Trophoblast cell (in vitro differentiated cells and primary cell): Measurements from ENCODE around the gene RGS7.

Experiments used
- DNase-seq, 2 donors: peaks; one replicate each; pipeline ENCODE4 v3.0.0-alpha.2; 2016
- H2AFZ ChIP-seq: 2 replicates; pipeline ENCODE4 v1.6.1; 2013; ENCODE audit warnings: low read length, moderate library complexity, mild to moderate bottlenecking; ENCODE audit not compliant: insufficient read depth, poor library complexity
- H2AK5ac ChIP-seq: 2 replicates; pipeline ENCODE4 v1.6.1; 2013; ENCODE audit warnings: mild to moderate bottlenecking, low read length
- H2BK120ac ChIP-seq: 2 replicates; pipeline ENCODE4 v1.6.1; 2013; ENCODE audit warnings: low read length, mild to moderate bottlenecking, moderate library complexity; ENCODE audit not compliant: insufficient read depth, poor library complexity
- H2BK12ac ChIP-seq: 2 replicates; pipeline ENCODE4 v1.6.1; 2013; ENCODE audit warnings: mild to moderate bottlenecking, low read length, moderate library complexity
- H2BK5ac ChIP-seq: 2 replicates; pipeline ENCODE4 v1.6.1; 2013; ENCODE audit warnings: low read length, low read depth, moderate library complexity, mild to moderate bottlenecking; ENCODE audit not compliant: poor library complexity
- H3K14ac ChIP-seq: 2 replicates; pipeline ENCODE4 v1.6.1; 2013; ENCODE audit warnings: mild to moderate bottlenecking, low read length
- H3K18ac ChIP-seq: 2 replicates; pipeline ENCODE4 v1.6.1; 2013; ENCODE audit warnings: mild to moderate bottlenecking, low read length
- H3K23ac ChIP-seq: 2 replicates; pipeline ENCODE4 v1.6.1; 2013; ENCODE audit warnings: low read length
- H3K27ac ChIP-seq: 2 replicates; pipeline ENCODE4 v1.5.1; 2013; ENCODE audit warnings: low read depth, mild to moderate bottlenecking, inconsistent platforms, low read length, moderate library complexity
- H3K27me3 ChIP-seq: 2 replicates; pipeline ENCODE4 v1.6.1; 2013; ENCODE audit warnings: inconsistent platforms, mild to moderate bottlenecking, low read length, moderate library complexity; ENCODE audit not compliant: insufficient read depth
- H3K36me3 ChIP-seq, 2 experiments: 1 replicate in 1 of 2; 2 replicates in 1 of 2; pipeline ENCODE4 v1.6.1; 2013; ENCODE audit warnings: low read length in 2 of 2, mild to moderate bottlenecking in 2 of 2, moderate library complexity in 1 of 2; ENCODE audit not compliant: insufficient read depth in 2 of 2, control insufficient read depth in 1 of 2
- H3K4ac ChIP-seq: 2 replicates; pipeline ENCODE4 v1.6.1; 2013; ENCODE audit warnings: low read depth, mild to moderate bottlenecking, low read length, moderate library complexity
- H3K4me1 ChIP-seq, 2 experiments: 1 replicate in 1 of 2; 2 replicates in 1 of 2; pipeline ENCODE4 v1.6.1; 2013; ENCODE audit warnings: low read length in 2 of 2, mild to moderate bottlenecking in 2 of 2, moderate library complexity in 1 of 2; ENCODE audit not compliant: insufficient read depth in 2 of 2, control insufficient read depth in 1 of 2
- H3K4me2 ChIP-seq: 2 replicates; pipeline ENCODE4 v1.6.1; 2013; ENCODE audit warnings: inconsistent platforms, mild to moderate bottlenecking, low read length, moderate library complexity
- H3K4me3 ChIP-seq: 2 replicates; pipeline ENCODE4 v1.5.1; 2013; ENCODE audit warnings: mild to moderate bottlenecking, low read depth, low read length, inconsistent platforms
- H3K79me1 ChIP-seq: one replicate; pipeline ENCODE4 v1.6.1; 2013; ENCODE audit warnings: low read length
- H3K79me2 ChIP-seq: 2 replicates; pipeline ENCODE4 v1.6.1; 2013; ENCODE audit warnings: low read length, mild to moderate bottlenecking; ENCODE audit not compliant: control insufficient read depth, insufficient read depth, poor library complexity
- H3K9ac ChIP-seq: 2 replicates; pipeline ENCODE4 v1.6.1; 2013; ENCODE audit warnings: mild to moderate bottlenecking, low read length
- H3K9me3 ChIP-seq: 2 replicates; pipeline ENCODE4 v1.6.1; 2013; ENCODE audit warnings: low read depth, mild to moderate bottlenecking, control low read depth, inconsistent platforms, low read length; ENCODE audit not compliant: insufficient read depth
- H4K12ac ChIP-seq: 2 replicates; pipeline ENCODE4 v1.6.1; 2013; ENCODE audit warnings: low read depth, mild to moderate bottlenecking, low read length, moderate library complexity
- H4K8ac ChIP-seq: 2 replicates; pipeline ENCODE4 v1.6.1; 2013; ENCODE audit warnings: low read depth, mild to moderate bottlenecking, low read length, moderate library complexity
- H4K91ac ChIP-seq: one replicate; pipeline ENCODE4 v1.6.1; 2013; ENCODE audit warnings: low read depth, mild to moderate bottlenecking, low read length, moderate library complexity
- WGBS: extraction: QIAGEN DNeasy Blood & Tissue Kit; methylation state at CpG from one replicate; pipeline ENCODE4 v1.1.7; 2013; ENCODE audit warnings: missing lambda C conversion rate; ENCODE audit not compliant: insufficient read length, insufficient coverage; ENCODE audit errors: extremely low coverage; 5-methylcytosine and 5-hydroxymethylcytosine counted together

The RGS7 gene

GRCh38 chr1:240824238-240824637 lies 532.8 kb downstream of the RGS7 start:
- no peak overlapping the region for H3K18ac ChIP-seq
- H3K79me2 ChIP-seq = no peaks in the 10 kb centered on the region
- no peak overlapping the region for H3K4me3 ChIP-seq
- no peaks in the 10 kb centered on the region for H3K36me3 ChIP-seq
- H3K27ac ChIP-seq = no peak overlapping the region
- H4K12ac ChIP-seq = no peak overlapping the region
- H2BK12ac ChIP-seq = no peak overlapping the region
- no peak overlapping the region for H3K9ac ChIP-seq
- no peak overlapping the region for H3K4me2 ChIP-seq
- H4K91ac ChIP-seq = no peak overlapping the region
- no peaks in the 10 kb centered on the region for H3K4me1 ChIP-seq
- H3K23ac ChIP-seq = no peak overlapping the region
- no peaks in the 10 kb centered on the region for H3K79me1 ChIP-seq
- H3K14ac ChIP-seq = no peak overlapping the region
- no peak overlapping the region for H2BK5ac ChIP-seq
- no peak overlapping the region for H2BK120ac ChIP-seq
- DNase-seq = no peak
- no peak overlapping the region for H2AK5ac ChIP-seq
- WGBS = no CpG with 5 or more reads among the region's 9 CpGs
- H3K9me3 ChIP-seq = no peaks in the 10 kb centered on the region
- no peak overlapping the region for H3K4ac ChIP-seq
- no peak overlapping the region for H2AFZ ChIP-seq
- H4K8ac ChIP-seq = no peak overlapping the region
- H3K27me3 ChIP-seq = no peaks in the 10 kb centered on the region

GRCh38 chr1:240823357-240823756 lies 533.6 kb downstream of the RGS7 start:
- H3K4me2 ChIP-seq = no peak overlapping the region
- H2AFZ ChIP-seq = no peak overlapping the region
- no peaks in the 10 kb centered on the region for H3K4me1 ChIP-seq
- H2AK5ac ChIP-seq = no peak overlapping the region
- H3K14ac ChIP-seq = no peak overlapping the region
- H3K79me2 ChIP-seq = no peaks in the 10 kb centered on the region
- no peak overlapping the region for H3K18ac ChIP-seq
- H2BK5ac ChIP-seq = no peak overlapping the region
- no peak overlapping the region for H4K12ac ChIP-seq
- no peak overlapping the region for H3K23ac ChIP-seq
- no CpG with 5 or more reads among the region's 31 CpGs for WGBS
- H3K4ac ChIP-seq = no peak overlapping the region
- no peaks in the 10 kb centered on the region for H3K36me3 ChIP-seq
- H3K27me3 ChIP-seq = no peaks in the 10 kb centered on the region
- no peak overlapping the region for H4K8ac ChIP-seq
- no peak overlapping the region for H3K27ac ChIP-seq
- no peaks in the 10 kb centered on the region for H3K79me1 ChIP-seq
- no peak overlapping the region for H3K4me3 ChIP-seq
- no peak overlapping the region for H2BK120ac ChIP-seq
- H3K9ac ChIP-seq = no peak overlapping the region
- H4K91ac ChIP-seq = no peak overlapping the region
- no peak overlapping the region for H2BK12ac ChIP-seq
- no peak for DNase-seq
- no peaks in the 10 kb centered on the region for H3K9me3 ChIP-seq

GRCh38 chr1:240821925-240822324 lies 535.1 kb downstream of the RGS7 start:
- H3K4ac ChIP-seq = no peak overlapping the region
- no peaks in the 10 kb centered on the region for H3K79me2 ChIP-seq
- H3K9me3 ChIP-seq = no peaks in the 10 kb centered on the region
- no peak overlapping the region for H4K8ac ChIP-seq
- no peak overlapping the region for H2AFZ ChIP-seq
- no peak overlapping the region for H3K4me2 ChIP-seq
- DNase-seq = no peak
- H2BK12ac ChIP-seq = no peak overlapping the region
- no peak overlapping the region for H2AK5ac ChIP-seq
- H4K12ac ChIP-seq = no peak overlapping the region
- no peaks in the 10 kb centered on the region for H3K4me1 ChIP-seq
- no peak overlapping the region for H3K23ac ChIP-seq
- H3K18ac ChIP-seq = no peak overlapping the region
- no peak overlapping the region for H3K9ac ChIP-seq
- WGBS = no CpG with 5 or more reads among the region's 2 CpGs
- no peaks in the 10 kb centered on the region for H3K36me3 ChIP-seq
- H2BK120ac ChIP-seq = no peak overlapping the region
- H3K14ac ChIP-seq = no peak overlapping the region
- H3K27ac ChIP-seq = no peak overlapping the region
- no peaks in the 10 kb centered on the region for H3K27me3 ChIP-seq
- no peak overlapping the region for H4K91ac ChIP-seq
- no peaks in the 10 kb centered on the region for H3K79me1 ChIP-seq
- H3K4me3 ChIP-seq = no peak overlapping the region
- H2BK5ac ChIP-seq = no peak overlapping the region

- Histone ChIP-seq H3K14ac (no peak overlapping the region), H3K79me2 (no peaks in the 10 kb centered on the region), H3K4me1 (no peaks in the 10 kb centered on the region), H4K91ac (no peak overlapping the region), H3K9me3 (no peaks in the 10 kb centered on the region), H3K4me3 (no peak overlapping the region), H3K36me3 (no peaks in the 10 kb centered on the region), H3K4ac (no peak overlapping the region), H4K12ac (no peak overlapping the region), H2BK5ac (no peak overlapping the region), H3K27me3 (no peaks in the 10 kb centered on the region), H3K23ac (no peak overlapping the region), H2AK5ac (no peak overlapping the region), H2BK12ac (no peak overlapping the region), H3K4me2 (no peak overlapping the region), H3K27ac (no peak overlapping the region), H3K9ac (no peak overlapping the region), H3K79me1 (no peaks in the 10 kb centered on the region), H3K18ac (no peak overlapping the region), H2BK120ac (no peak overlapping the region), H2AFZ (no peak overlapping the region), H4K8ac (no peak overlapping the region)
- no peak for DNase-seq
- WGBS = no CpG with 5 or more reads among the region's 3 CpGs
These were observed 536.2 kb downstream of the RGS7 start for GRCh38 chr1:240820816-240821215.
